GM21737 (cell line): Measurements from ENCODE around the gene RARRES2.
"Not testable (repeated sequence)": the region's sequence is repeated elsewhere in the genome, so short reads cannot be mapped to it uniquely, and the experiment has no call there.

Experiments used
- ATAC-seq: cut with Tn5 transposase; IDR thresholded peaks from one replicate; pipeline ENCODE4 v1.9.1; 2021; ENCODE audit warnings: mild to moderate bottlenecking, moderate library complexity; ENCODE audit not compliant: unreplicated experiment

RARRES2 gene

GRCh38 chr7:150295614-150296013, 45.8 kb downstream of the RARRES2 start:
- ATAC-seq: not testable (repeated sequence)

DNA sequence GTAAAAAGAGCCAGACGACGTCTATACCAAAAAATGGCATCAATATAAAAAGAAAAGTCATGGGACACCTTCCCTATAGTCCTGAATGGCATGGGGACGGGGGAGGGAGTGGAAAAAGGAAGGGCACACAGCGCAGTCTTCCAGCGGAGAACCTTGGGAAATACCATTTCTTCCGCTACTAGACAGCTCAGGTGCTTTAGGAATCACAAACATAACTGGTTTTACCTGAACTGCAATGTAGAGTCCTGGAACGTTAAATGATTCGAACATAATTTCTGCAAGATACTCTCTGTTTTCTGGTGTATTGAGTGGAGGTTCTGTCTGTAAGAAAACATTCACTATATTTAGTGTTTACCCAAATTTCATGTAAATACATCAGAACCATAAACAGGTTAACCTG, 46.4 kb downstream of the RARRES2 start:
- ATAC-seq: not testable (repeated sequence)

- ATAC-seq: not testable (repeated sequence)
These were observed 51.1 kb downstream of the RARRES2 start for GRCh38 chr7:150290317-150290716.

DNA sequence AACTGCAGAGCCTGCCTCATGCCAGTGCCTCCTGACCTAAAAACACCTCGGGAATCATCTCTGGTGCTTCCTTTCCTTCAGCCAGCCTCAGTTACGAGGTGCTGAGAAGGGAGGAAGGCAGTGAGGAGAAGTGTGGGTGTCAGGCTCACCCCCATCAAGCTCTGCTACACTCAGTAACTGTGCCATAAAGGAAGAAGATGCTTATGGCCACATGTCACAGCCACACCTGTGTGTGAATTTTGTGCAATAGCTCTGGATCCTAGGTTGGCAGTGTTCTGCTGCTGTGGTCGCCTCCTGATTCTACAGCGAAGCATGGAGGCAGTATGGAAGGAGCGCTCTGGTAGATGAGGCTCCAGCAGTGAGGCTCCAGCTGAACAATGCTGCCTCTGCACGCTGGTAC, 52.6 kb downstream of the RARRES2 start:
- not testable (repeated sequence) for ATAC-seq
